Activated CD4-positive, alpha-beta T cell treated with anti-CD3 and anti-CD28 coated beads for 24 hours (primary cell): ENCODE results near the gene RNF5.
"Not testable (repeated sequence)": the region's sequence is repeated elsewhere in the genome, so short reads cannot be mapped to it uniquely, and the experiment has no call there.

Experiments used
- DNase-seq, 2 donors: peaks; one replicate each; pipeline ENCODE4 v3.0.0-alpha.2; 2020; ENCODE audit warnings: low read depth in 2 of 2

The RNF5 gene

GRCh38 chr6:32204268-32204715 is 26.1 kb downstream of the RNF5 start:
- DNase-seq: no peak

DNA sequence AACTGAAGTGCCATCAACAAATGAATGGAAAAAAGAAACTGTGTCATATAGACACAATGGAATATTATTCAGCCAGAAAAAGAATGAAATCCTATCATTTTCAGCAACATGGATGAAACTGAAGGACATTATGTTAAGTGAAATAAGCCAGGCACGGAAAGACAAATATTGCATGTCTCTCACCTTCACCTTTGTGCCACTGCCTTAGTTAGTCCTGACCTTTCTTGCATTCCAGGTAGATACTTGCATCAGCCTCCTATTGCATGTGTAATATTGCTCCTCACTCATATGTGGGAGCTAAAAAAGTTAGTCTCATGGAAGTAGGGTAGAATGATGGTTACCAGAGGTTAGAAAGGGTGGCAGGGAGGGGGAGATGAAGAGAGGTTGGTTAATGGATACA is 30.8 kb downstream of the RNF5 start:
- no peak for DNase-seq

DNA sequence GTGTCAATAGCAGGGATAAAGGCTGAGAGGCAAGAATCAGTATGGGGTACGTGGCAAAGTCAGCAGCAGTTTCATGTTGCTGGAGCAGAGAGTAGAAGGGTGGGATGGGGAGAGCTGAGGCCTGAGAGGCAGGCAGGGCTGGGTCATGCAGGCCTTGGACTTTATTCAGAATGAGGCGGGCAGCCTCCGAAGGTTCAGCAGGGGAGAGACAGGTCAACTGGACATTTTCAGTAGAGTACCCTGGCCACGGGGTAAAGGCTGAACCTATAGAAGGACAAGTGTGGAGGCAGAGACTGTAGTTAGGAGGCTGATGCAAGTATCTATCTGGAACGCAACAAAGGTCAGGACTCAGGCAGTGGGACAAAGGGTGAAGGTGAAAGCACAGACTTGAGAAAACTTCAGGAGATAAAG is 32.0 kb downstream of the RNF5 start:
- DNase-seq: no peak

GRCh38 chr6:32211432-32211831 is 33.2 kb downstream of the RNF5 start:
- DNase-seq: not testable (repeated sequence)

DNA sequence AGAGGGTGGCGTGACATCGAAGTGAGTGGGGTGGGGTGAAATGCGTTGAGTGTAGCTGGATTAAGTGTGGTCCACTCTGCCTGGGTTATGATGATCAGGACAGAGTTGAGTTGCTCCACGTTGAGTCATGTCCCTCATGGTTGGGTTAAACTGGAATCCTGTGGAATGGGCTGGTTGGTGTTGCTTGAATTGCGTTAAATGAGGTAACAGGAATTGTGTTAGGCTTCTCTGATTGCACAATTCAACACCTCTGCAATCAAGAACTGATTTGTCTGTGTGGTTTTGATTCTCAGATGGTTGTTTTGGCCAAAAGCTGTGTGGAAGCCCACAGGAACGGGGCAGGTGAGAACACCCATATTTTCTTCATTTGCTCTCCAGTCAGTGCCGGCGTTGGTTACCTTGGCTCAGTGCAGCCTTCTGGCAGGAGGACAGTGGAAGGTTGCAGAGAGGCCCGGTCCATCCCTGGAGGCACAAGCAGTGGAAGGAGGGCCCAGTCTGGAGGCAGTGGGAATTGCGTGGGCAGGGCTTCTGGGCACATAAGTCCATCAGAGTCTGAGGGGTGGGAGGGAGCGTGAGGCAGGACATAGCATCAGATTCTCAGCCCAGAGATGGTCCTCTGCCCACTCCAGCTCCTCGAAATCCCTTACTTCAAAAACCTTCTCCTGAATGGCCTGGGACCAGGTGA is 34.0 kb downstream of the RNF5 start:
- no peak for DNase-seq

- no peak for DNase-seq
Observed at GRCh38 chr6:32213649-32214048, 35.4 kb downstream of the RNF5 start.

- no peak for DNase-seq
Observed at GRCh38 chr6:32214126-32214525, 35.9 kb downstream of the RNF5 start.

GRCh38 chr6:32215617-32216016 is 37.4 kb downstream of the RNF5 start:
- DNase-seq: no peak

DNA sequence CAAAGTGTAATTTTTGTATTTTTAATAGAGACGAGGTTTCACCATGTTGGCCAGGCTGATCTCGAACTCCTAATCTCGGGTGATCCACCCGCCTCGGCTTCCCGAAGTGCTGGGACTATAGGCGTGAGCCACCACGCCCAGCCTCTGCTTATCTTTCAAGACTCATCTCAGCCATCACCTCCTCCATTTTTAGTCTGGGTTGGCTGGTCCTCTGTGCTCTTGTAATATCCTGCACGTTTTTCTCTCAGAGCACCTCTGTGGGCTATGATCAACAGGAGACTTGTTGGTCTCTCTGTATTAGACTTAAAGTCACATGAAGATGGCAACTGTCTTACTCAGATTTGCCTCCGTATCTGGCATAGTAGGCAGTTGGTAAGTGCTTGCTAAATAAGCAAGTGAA is 38.1 kb downstream of the RNF5 start:
- DNase-seq: no peak

GRCh38 chr6:32216998-32217397 is 38.8 kb downstream of the RNF5 start:
- DNase-seq: no peak

GRCh38 chr6:32218167-32218566 is 40.0 kb downstream of the RNF5 start:
- DNase-seq: no peak

DNA sequence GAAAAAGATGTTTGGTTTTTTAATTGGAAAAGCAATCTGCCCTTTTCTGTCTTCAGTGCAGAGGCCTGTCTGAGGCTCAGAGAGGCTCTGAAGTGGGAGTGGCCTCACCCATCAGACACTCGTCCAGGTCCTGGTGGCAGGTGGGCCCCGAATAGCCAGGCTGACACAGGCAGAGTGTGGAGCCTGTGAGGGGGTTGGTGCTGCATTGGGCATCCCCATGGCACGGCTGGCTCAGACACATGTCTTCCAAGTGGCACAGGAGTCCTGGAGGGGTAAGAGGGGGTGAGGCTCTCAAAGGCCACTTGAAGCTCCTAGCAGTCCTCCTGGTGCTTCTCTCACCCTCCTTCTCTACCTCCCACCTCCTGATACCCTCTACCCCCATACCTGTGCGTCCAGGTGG is 41.8 kb downstream of the RNF5 start:
- DNase-seq: no peak

DNA sequence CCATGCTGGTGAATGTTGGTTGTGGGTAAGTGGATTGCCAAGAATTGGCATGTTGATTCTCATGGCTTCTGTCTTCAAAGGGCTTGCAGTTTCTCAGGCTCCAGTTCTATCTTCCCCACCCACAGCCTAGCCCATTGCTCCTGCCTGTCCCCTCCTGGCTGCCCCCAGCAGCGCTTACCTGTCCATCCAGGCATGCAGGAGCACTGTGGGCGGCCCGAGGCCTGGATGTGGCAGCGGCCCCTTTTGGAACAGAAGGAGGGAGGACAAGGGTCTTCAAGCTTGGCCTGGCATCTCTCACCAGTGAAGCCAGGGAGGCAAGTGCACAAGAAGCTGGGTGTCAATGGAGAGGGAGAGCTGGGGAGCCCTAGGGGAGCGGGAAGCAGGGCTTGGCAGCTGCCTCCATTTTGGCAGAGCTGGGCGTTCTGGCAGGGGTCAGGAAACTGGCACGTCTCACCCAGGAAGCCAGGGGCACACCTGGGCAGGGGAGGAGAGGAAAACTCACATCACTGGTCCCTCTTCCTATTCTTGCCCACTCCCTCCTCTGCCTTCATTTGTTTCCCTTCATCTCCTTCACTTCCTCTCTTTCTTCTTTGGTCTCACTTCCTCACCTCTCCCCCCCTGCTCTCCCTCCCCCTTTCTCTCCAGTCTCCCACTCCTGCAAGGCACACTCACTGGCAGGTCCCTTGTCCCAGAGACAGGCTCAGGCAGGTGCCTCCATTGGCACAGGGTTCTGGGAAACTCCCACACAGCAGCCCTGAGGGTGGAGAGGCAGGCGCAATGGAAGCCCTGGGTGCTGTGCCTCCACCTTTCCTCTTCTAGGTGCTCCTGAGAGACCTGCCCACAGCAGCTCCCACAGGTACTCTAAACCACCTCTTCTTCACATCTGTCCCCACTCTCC is 44.4 kb downstream of the RNF5 start:
- DNase-seq: no peak

GRCh38 chr6:32223258-32224235 is 45.3 kb downstream of the RNF5 start, which contains the start of gene NOTCH4:
NOTCH4 (minus strand) TSS chr6:32224067; CDS start chr6:32223928, 139 bp downstream.
- no peak for DNase-seq

- DNase-seq: no peak
Observed at GRCh38 chr6:32224696-32225095, 46.5 kb downstream of the RNF5 start.

GRCh38 chr6:32226434-32226833 is 48.2 kb downstream of the RNF5 start:
- no peak for DNase-seq
